HUES64 (cell line): ENCODE results near the gene PDE2A.

Experiments used
- H3K27ac ChIP-seq: 2 replicates; pipeline ENCODE4 v1.7.0; 2013; ENCODE audit warnings: low read depth, low read length, inconsistent platforms
- H3K27me3 ChIP-seq: 2 replicates; pipeline ENCODE4 v1.6.1; 2013; ENCODE audit warnings: mild to moderate bottlenecking, low read length; ENCODE audit not compliant: insufficient read depth
- H3K36me3 ChIP-seq: 2 replicates; pipeline ENCODE4 v1.6.1; 2013; ENCODE audit warnings: mild to moderate bottlenecking, low read length; ENCODE audit not compliant: insufficient read depth
- H3K4me1 ChIP-seq: 2 replicates; pipeline ENCODE4 v1.6.1; 2013; ENCODE audit warnings: mild to moderate bottlenecking, low read length, moderate library complexity; ENCODE audit not compliant: insufficient read depth
- H3K4me3 ChIP-seq: 2 replicates; pipeline ENCODE4 v1.5.1; 2013; ENCODE audit warnings: mild to moderate bottlenecking, low read length, moderate library complexity
- H3K9ac ChIP-seq: 2 replicates; pipeline ENCODE4 v1.6.1; 2013; ENCODE audit warnings: mild to moderate bottlenecking, low read depth, low read length
- H3K9me3 ChIP-seq: 2 replicates; pipeline ENCODE4 v1.6.1; 2013; ENCODE audit warnings: low read depth, low read length; ENCODE audit not compliant: insufficient read depth
- WGBS: fragments of 150-250, 120-280 bp; methylation state at CpG from one replicate; pipeline ENCODE4 v1.1.7; 2013; ENCODE audit warnings: missing lambda C conversion rate; 5-methylcytosine and 5-hydroxymethylcytosine counted together

The PDE2A gene

GRCh38 chr11:72682858-72683243 lies 8.6 kb upstream of the PDE2A start:
- Histone ChIP-seq H3K36me3 (peaks cover 3% of the 10 kb centered on the region; the same call in 1 of the 2 replicates), H3K4me1 (no peaks in the 10 kb centered on the region), H3K9ac (no peak overlapping the region), H3K4me3 (no peak overlapping the region), H3K27ac (no peak overlapping the region), H3K27me3 (peaks cover 20% of the 10 kb centered on the region), H3K9me3 (no peaks in the 10 kb centered on the region)
- 88% methylated on average over 4 of the region's 4 CpGs for WGBS

GRCh38 chr11:72682238-72682857 lies 8.1 kb upstream of the PDE2A start:
- Histone ChIP-seq H3K27ac (no peak overlapping the region), H3K27me3 (peaks cover 25% of the 10 kb centered on the region), H3K9me3 (no peaks in the 10 kb centered on the region), H3K9ac (no peak overlapping the region), H3K4me1 (0 out of 2 replicates have a peak, but pooled peaks cover under 1% of the 10 kb centered on the region), H3K4me3 (no peak overlapping the region), H3K36me3 (0 out of 2 replicates have a peak, but pooled peaks cover 3% of the 10 kb centered on the region)
- 93% methylated on average over 5 of the region's 5 CpGs for WGBS

- WGBS = 79% methylated on average over 17 of the region's 17 CpGs
- peaks cover 4% of the 10 kb centered on the region for H3K4me1 ChIP-seq
- H3K4me3 ChIP-seq = no peak overlapping the region
- no peaks in the 10 kb centered on the region for H3K9me3 ChIP-seq
- peaks cover 30% of the 10 kb centered on the region for H3K27me3 ChIP-seq
- 0 out of 2 replicates have a peak, but pooled peaks cover 3% of the 10 kb centered on the region for H3K36me3 ChIP-seq
- no peak overlapping the region for H3K9ac ChIP-seq
- no peak overlapping the region for H3K27ac ChIP-seq
Measured at GRCh38 chr11:72681226-72682153, 7.3 kb upstream of the PDE2A start.

DNA sequence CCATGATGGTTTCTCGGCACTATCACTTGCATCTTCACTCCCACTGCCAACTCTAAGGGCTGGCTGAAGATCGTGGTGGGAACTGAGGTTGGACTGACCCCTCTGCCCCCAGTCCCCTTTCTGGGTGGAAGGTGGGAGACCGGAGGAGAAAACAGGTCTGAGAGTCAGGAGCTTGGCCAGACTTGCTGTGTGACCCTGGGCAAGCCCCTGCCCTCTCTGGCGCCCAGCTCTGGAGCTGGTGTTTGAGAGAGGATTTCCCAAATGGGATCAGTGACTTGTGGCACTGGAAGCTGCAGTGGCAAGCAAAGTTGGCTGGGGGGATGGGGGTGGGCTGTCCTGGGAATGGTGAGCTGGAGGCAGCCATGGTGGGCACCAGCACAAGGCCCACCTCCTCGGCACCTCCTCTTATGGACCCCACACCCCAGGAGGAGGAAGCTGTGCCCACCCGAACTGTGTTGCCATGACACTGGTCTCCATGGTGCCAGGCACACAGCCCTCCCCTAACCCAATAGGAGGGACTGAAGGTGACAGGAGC lies 6.5 kb upstream of the PDE2A start:
- H3K36me3 ChIP-seq = no peaks in the 10 kb centered on the region
- H3K9ac ChIP-seq = no peak overlapping the region
- H3K27ac ChIP-seq = no peak overlapping the region
- 90% methylated on average over 6 of the region's 6 CpGs for WGBS
- peaks cover 38% of the 10 kb centered on the region for H3K27me3 ChIP-seq
- no peaks in the 10 kb centered on the region for H3K9me3 ChIP-seq
- H3K4me1 ChIP-seq = peaks cover 12% of the 10 kb centered on the region
- H3K4me3 ChIP-seq = no peak overlapping the region

DNA sequence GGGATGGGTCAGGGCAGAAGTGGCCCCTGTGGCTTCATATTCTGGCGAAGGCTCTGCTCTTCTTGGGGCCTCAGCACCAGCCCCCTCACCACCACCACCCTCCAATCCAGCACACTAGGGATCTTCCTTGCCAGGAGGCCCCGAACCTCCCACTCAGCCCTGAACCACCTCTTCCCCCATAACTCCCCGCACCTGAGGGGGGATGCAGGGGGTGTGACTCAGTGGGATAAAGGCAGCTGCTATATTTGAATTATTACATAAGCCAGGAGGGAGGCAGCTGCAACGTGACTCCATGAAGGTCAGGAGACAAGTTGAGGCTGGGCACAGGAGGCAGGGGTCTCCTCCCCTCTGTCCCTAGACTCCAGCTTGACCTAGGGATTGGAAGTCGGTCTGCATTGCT lies 5.6 kb upstream of the PDE2A start:
- Histone ChIP-seq H3K27me3 (peaks cover 46% of the 10 kb centered on the region), H3K9ac (no peak overlapping the region), H3K36me3 (no peaks in the 10 kb centered on the region), H3K9me3 (no peaks in the 10 kb centered on the region), H3K27ac (no peak overlapping the region), H3K4me3 (no peak overlapping the region), H3K4me1 (peaks cover 20% of the 10 kb centered on the region)
- WGBS = 79% methylated on average over 4 of the region's 5 CpGs

- no peak overlapping the region for H3K27ac ChIP-seq
- no peaks in the 10 kb centered on the region for H3K9me3 ChIP-seq
- H3K9ac ChIP-seq = no peak overlapping the region
- peaks cover 60% of the 10 kb centered on the region for H3K27me3 ChIP-seq
- 70% methylated on average over 8 of the region's 8 CpGs for WGBS
- no peak overlapping the region for H3K4me3 ChIP-seq
- peaks cover 23% of the 10 kb centered on the region for H3K4me1 ChIP-seq
- no peaks in the 10 kb centered on the region for H3K36me3 ChIP-seq
Measured at GRCh38 chr11:72678524-72678923, 4.3 kb upstream of the PDE2A start.

GRCh38 chr11:72676861-72677341 lies 2.7 kb upstream of the PDE2A start:
- Histone ChIP-seq H3K36me3 (no peaks in the 10 kb centered on the region), H3K9me3 (no peaks in the 10 kb centered on the region), H3K27ac (no peak overlapping the region), H3K9ac (no peak overlapping the region), H3K27me3 (peaks cover 65% of the 10 kb centered on the region), H3K4me1 (peaks cover 23% of the 10 kb centered on the region), H3K4me3 (peak overlapping the region; percentile 34; the same call in 1 of the 2 replicates)
- WGBS = 2% methylated on average over 30 of the region's 30 CpGs

DNA sequence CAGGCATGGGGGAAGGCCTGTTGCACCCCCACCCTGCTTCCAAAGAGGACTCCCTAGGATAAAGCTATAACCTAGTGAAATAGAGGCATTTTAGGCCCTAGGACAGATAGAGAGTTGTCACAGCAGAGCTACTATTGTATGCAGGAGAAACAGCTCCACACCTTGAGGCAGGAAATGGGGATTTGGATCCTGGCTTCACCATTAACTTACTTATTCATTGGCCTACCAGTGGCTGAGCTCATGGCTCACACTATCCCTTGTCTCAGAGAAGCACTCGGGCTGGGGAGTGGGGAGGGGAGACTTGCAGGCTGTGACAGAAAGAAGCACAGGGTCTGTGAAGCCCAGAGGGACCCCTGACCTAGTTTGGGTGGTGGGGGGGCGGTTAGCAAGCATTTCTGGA lies 999 bp upstream of the PDE2A start:
- Histone ChIP-seq H3K4me3 (no peak overlapping the region), H3K36me3 (no peaks in the 10 kb centered on the region), H3K27ac (no peak overlapping the region), H3K4me1 (peaks cover 23% of the 10 kb centered on the region), H3K9me3 (no peaks in the 10 kb centered on the region), H3K27me3 (peaks cover 65% of the 10 kb centered on the region), H3K9ac (no peak overlapping the region)
- 38% methylated on average over 1 of the region's 2 CpGs for WGBS

GRCh38 chr11:72673284-72673942 lies 809 bp downstream of the PDE2A start:
- Histone ChIP-seq H3K9me3 (no peaks in the 10 kb centered on the region), H3K4me1 (peaks cover 31% of the 10 kb centered on the region), H3K9ac (no peak overlapping the region), H3K36me3 (no peaks in the 10 kb centered on the region), H3K4me3 (peak overlapping the region; percentile 41), H3K27ac (no peak overlapping the region), H3K27me3 (peaks cover 51% of the 10 kb centered on the region)
- 34% methylated on average over 12 of the region's 12 CpGs for WGBS

- Histone ChIP-seq H3K27ac (no peak overlapping the region), H3K36me3 (no peaks in the 10 kb centered on the region), H3K9me3 (peaks cover under 1% of the 10 kb centered on the region; the same call in 1 of the 2 replicates), H3K9ac (no peak overlapping the region), H3K27me3 (peaks cover 44% of the 10 kb centered on the region), H3K4me3 (no peak overlapping the region), H3K4me1 (peaks cover 31% of the 10 kb centered on the region)
- WGBS = 76% methylated on average over 4 of the region's 4 CpGs
Measured at GRCh38 chr11:72672597-72673238, 1.5 kb downstream of the PDE2A start.
